ENCODE measurements around the gene CEL.

Gene CEL

GRCh38 chr9:133117271-133118178 is 55.7 kb downstream of the CEL start:
- H3K27me3 ChIP-seq (ENCODE audit: insufficient read depth, poor library complexity, severe bottlenecking), result no peaks in the 10 kb centered on the region
- peak in 1 of 2 experiments; percentile 46 for DNase-seq (ENCODE audit: low read depth in 1 of 2, low spot score in 1 of 2)
- TF ChIP-seq GABPA (IDR thresholded peaks at IDR 0.05; ENCODE audit: low read depth) (no peak), SPI1 (IDR thresholded peaks at IDR 0.05; ENCODE audit: borderline replicate concordance, low read depth) (no peak), POLR2AphosphoS5 (IDR thresholded peaks at IDR 0.05; ENCODE audit: low read depth) (no peak), REST (IDR thresholded peaks at IDR 0.05; ENCODE audit: insufficient replicate concordance, low read depth) (no peak)
- TF ChIP-seq, protein P1, sequence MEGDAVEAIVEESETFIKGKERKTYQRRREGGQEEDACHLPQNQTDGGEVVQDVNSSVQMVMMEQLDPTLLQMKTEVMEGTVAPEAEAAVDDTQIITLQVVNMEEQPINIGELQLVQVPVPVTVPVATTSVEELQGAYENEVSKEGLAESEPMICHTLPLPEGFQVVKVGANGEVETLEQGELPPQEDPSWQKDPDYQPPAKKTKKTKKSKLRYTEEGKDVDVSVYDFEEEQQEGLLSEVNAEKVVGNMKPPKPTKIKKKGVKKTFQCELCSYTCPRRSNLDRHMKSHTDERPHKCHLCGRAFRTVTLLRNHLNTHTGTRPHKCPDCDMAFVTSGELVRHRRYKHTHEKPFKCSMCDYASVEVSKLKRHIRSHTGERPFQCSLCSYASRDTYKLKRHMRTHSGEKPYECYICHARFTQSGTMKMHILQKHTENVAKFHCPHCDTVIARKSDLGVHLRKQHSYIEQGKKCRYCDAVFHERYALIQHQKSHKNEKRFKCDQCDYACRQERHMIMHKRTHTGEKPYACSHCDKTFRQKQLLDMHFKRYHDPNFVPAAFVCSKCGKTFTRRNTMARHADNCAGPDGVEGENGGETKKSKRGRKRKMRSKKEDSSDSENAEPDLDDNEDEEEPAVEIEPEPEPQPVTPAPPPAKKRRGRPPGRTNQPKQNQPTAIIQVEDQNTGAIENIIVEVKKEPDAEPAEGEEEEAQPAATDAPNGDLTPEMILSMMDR (IDR thresholded peaks at IDR 0.05; ENCODE audit: insufficient read depth, low read length), result no peak
- no peak overlapping the region for H3K27ac ChIP-seq (replicated peaks)
- H3K4me3 ChIP-seq (replicated peaks; ENCODE audit: insufficient read depth, low read length), result no peak overlapping the region

GRCh38 chr9:133118179-133118520 is 56.4 kb downstream of the CEL start:
- Histone ChIP-seq H3K27me3 (ENCODE audit: insufficient read depth, poor library complexity, severe bottlenecking) (no peaks in the 10 kb centered on the region), H3K27ac (replicated peaks) (no peak overlapping the region)

More at GRCh38 chr9:133118179-133118520, 56.4 kb downstream of the CEL start:
- DNase-seq (ENCODE audit: low read depth in 1 of 2, low spot score in 1 of 2), result no peak
- H3K4me3 ChIP-seq (replicated peaks; ENCODE audit: insufficient read depth, low read length), result no peak overlapping the region
- TF ChIP-seq GABPA (IDR thresholded peaks at IDR 0.05; ENCODE audit: low read depth) (no peak), REST (IDR thresholded peaks at IDR 0.05; ENCODE audit: insufficient replicate concordance, low read depth) (no peak), POLR2AphosphoS5 (IDR thresholded peaks at IDR 0.05; ENCODE audit: low read depth) (no peak), SPI1 (IDR thresholded peaks at IDR 0.05; ENCODE audit: borderline replicate concordance, low read depth) (no peak)
- TF ChIP-seq, protein P1 (IDR thresholded peaks at IDR 0.05; ENCODE audit: insufficient read depth, low read length), result no peak

Data from HL-60 (cell line).